ENCODE results near the gene TPM2. TPM values are rescaled to one million over a fixed set of nuclear protein-coding genes. Genes with fewer than 3 reads are reported as not detected.

TPM2 gene
- total RNA-seq, 1 experiment from 2014 or later = 544 TPM

DNA sequence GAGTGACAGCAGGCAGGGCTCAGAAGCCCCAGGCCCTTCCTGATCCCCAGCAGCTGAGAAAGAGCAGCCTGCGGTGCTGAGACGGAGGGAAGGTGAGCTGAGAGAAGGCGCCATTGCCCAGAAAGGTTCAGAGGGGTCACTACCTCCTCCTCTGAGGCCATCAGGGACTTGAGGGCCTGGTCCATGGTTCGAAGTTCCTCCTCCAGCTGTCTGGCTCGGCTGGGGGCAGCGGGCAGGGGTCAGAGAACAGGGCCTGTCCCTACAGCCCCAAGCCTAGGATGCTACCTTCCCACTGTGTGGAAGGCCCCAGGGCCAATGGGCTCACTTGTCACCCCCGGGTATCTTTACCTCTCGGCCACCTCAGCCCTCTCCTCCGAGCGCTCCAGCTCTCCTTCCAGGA is 4.8 kb downstream of the TPM2 start:
- TF ChIP-seq, protein P1, sequence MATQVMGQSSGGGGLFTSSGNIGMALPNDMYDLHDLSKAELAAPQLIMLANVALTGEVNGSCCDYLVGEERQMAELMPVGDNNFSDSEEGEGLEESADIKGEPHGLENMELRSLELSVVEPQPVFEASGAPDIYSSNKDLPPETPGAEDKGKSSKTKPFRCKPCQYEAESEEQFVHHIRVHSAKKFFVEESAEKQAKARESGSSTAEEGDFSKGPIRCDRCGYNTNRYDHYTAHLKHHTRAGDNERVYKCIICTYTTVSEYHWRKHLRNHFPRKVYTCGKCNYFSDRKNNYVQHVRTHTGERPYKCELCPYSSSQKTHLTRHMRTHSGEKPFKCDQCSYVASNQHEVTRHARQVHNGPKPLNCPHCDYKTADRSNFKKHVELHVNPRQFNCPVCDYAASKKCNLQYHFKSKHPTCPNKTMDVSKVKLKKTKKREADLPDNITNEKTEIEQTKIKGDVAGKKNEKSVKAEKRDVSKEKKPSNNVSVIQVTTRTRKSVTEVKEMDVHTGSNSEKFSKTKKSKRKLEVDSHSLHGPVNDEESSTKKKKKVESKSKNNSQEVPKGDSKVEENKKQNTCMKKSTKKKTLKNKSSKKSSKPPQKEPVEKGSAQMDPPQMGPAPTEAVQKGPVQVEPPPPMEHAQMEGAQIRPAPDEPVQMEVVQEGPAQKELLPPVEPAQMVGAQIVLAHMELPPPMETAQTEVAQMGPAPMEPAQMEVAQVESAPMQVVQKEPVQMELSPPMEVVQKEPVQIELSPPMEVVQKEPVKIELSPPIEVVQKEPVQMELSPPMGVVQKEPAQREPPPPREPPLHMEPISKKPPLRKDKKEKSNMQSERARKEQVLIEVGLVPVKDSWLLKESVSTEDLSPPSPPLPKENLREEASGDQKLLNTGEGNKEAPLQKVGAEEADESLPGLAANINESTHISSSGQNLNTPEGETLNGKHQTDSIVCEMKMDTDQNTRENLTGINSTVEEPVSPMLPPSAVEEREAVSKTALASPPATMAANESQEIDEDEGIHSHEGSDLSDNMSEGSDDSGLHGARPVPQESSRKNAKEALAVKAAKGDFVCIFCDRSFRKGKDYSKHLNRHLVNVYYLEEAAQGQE (IDR thresholded peaks at IDR 0.05; ENCODE audit: insufficient read depth in 1 of 2, low read depth in 2 of 2, low read length in 1 of 2) = no peak
- TF ChIP-seq, protein P2, sequence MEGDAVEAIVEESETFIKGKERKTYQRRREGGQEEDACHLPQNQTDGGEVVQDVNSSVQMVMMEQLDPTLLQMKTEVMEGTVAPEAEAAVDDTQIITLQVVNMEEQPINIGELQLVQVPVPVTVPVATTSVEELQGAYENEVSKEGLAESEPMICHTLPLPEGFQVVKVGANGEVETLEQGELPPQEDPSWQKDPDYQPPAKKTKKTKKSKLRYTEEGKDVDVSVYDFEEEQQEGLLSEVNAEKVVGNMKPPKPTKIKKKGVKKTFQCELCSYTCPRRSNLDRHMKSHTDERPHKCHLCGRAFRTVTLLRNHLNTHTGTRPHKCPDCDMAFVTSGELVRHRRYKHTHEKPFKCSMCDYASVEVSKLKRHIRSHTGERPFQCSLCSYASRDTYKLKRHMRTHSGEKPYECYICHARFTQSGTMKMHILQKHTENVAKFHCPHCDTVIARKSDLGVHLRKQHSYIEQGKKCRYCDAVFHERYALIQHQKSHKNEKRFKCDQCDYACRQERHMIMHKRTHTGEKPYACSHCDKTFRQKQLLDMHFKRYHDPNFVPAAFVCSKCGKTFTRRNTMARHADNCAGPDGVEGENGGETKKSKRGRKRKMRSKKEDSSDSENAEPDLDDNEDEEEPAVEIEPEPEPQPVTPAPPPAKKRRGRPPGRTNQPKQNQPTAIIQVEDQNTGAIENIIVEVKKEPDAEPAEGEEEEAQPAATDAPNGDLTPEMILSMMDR (IDR thresholded peaks at IDR 0.05) = no peak
- TF ChIP-seq TCF7L2 (IDR thresholded peaks at IDR 0.05; ENCODE audit: low read depth, low read length) (no peak), SIN3A (IDR thresholded peaks at IDR 0.05; ENCODE audit: borderline replicate concordance, insufficient read depth, low read depth, low read length) (no peak)
- ChIA-PET CTCF (interaction anchor here (1.3 kb wide), 1 partner anchor 12 kb away, joined by 4 read pairs; no protein-coding TSS in a partner anchor), POLR2A (no interaction called here)
- Histone ChIP-seq H3K36me3 (ENCODE audit: control insufficient read depth, insufficient read depth, low read length) (peaks cover 10% of the 10 kb centered on the region; the same call in 1 of the 2 replicates), H3K4me3 (ENCODE audit: low read depth in 2 of 2, low read length in 2 of 2) (no peak overlapping the region), H3K9me3 (ENCODE audit: control insufficient read depth, insufficient read depth, low read depth, low read length) (no peaks in the 10 kb centered on the region), H3K27ac (ENCODE audit: low read length) (no peak overlapping the region), H3K4me1 (ENCODE audit: control insufficient read depth, insufficient read depth, low read length) (peaks cover 33% of the 10 kb centered on the region), H3K27me3 (ENCODE audit: control insufficient read depth, insufficient read depth, low read length) (no peaks in the 10 kb centered on the region)
- in situ Hi-C loops (cut with HindIII; ENCODE audit: low pct_unique_long_range_greater_than_20kb, low sequenced_read_pairs) (no loop called here), intact Hi-C loops (cut with micrococcal nuclease; ENCODE audit: unreplicated experiment) (no loop called here)
- ATAC-seq (no peak), DNase-seq (ENCODE audit: low read depth, low spot score) (no peak)
- no TSS peak for BruUV-seq (replicated peaks)

DNA sequence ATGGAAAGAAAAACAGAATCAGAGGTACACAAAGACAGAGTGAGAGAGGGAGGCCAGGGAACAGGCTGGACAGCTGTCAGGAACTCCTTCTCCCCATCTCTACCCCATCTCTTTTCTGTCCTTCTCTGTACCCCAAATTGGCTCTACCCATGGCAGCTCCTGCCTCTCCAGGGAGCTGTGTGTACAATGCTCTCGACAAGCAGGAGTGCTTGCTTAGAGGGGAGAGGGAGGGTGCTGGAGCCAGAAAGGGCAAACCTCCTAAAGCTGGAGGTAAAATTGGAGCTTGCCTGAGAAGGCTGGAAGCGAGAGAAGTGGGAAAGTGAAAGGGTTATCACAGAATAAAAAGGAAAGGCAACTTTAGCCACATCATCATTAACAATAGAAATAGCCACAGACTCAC is 6.4 kb downstream of the TPM2 start:
- intact Hi-C loops (cut with micrococcal nuclease; ENCODE audit: unreplicated experiment) (no loop called here), in situ Hi-C loops (cut with HindIII; ENCODE audit: low pct_unique_long_range_greater_than_20kb, low sequenced_read_pairs) (no loop called here)
- POLR2A ChIA-PET = interaction anchor here (1.1 kb wide), 1 partner anchor 22 kb away, joined by 4 read pairs; no protein-coding TSS in a partner anchor
- H3K4me3 ChIP-seq (ENCODE audit: low read depth in 2 of 2, low read length in 2 of 2) = no peak overlapping the region
- H3K27ac ChIP-seq (ENCODE audit: low read length) = no peak overlapping the region
- no TSS peak for BruUV-seq (replicated peaks)
- no peaks in the 10 kb centered on the region for H3K9me3 ChIP-seq (ENCODE audit: control insufficient read depth, insufficient read depth, low read depth, low read length)
- ATAC-seq = no peak
- H3K27me3 ChIP-seq (ENCODE audit: control insufficient read depth, insufficient read depth, low read length) = no peaks in the 10 kb centered on the region
- peaks cover 28% of the 10 kb centered on the region for H3K4me1 ChIP-seq (ENCODE audit: control insufficient read depth, insufficient read depth, low read length)
- peaks cover 10% of the 10 kb centered on the region; the same call in 1 of the 2 replicates for H3K36me3 ChIP-seq (ENCODE audit: control insufficient read depth, insufficient read depth, low read length)
- DNase-seq (ENCODE audit: low read depth, low spot score) = no peak
- TF ChIP-seq, protein P1 (IDR thresholded peaks at IDR 0.05; ENCODE audit: insufficient read depth in 1 of 2, low read depth in 2 of 2, low read length in 1 of 2) = no peak
- TF ChIP-seq TCF7L2 (IDR thresholded peaks at IDR 0.05; ENCODE audit: low read depth, low read length) (no peak), SIN3A (IDR thresholded peaks at IDR 0.05; ENCODE audit: borderline replicate concordance, insufficient read depth, low read depth, low read length) (no peak), POLR2AphosphoS5 (IDR thresholded peaks at IDR 0.05; ENCODE audit: low read depth, low read length) (no peak)
- CTCF ChIA-PET = interaction anchor here (1.0 kb wide), 1 partner anchor 11 kb away, joined by 5 read pairs; no protein-coding TSS in a partner anchor

All from Panc1 (cell line).